HepG2 (cell line): ENCODE measurements around the gene GRIN2D. TPM values are rescaled to one million over a fixed set of nuclear protein-coding genes. Genes with fewer than 3 reads are reported as not detected.

ENCODE experiments used
- DNMT1 ChIP-seq: sonication (generic); formaldehyde crosslinking; IDR thresholded peaks from 2 replicates; pipeline ENCODE4 v1.5.1; 2020; ENCODE audit warnings: mild to moderate bottlenecking, missing genetic modification reagents
- DNMT3B ChIP-seq: conservative IDR thresholded peaks from 2 replicates; pipeline ENCODE4 v1.6.1; 2016; ENCODE audit warnings: missing biosample characterization, control low read depth
- HCFC1 ChIP-seq: fragments of 150-350 bp; IDR thresholded peaks from 2 replicates; pipeline ENCODE4 v1.6.1; 2014; ENCODE audit warnings: low read depth, low read length
- SP1 ChIP-seq, 2 experiments: fragments of 450-650 bp in 1 of 2; sonication (generic) in 1 of 2; formaldehyde crosslinking in 1 of 2; IDR thresholded peaks; 2 replicates each; pipeline versions ENCODE4 v1.4.0 to v1.6.1; 2016 to 2020; ENCODE audit warnings: missing genetic modification reagents in 1 of 2
- ZKSCAN8 ChIP-seq: IDR thresholded peaks from 2 replicates; pipeline ENCODE4 v1.6.1; 2016; ENCODE audit warnings: borderline replicate concordance, missing genetic modification reagents, missing compliant biosample characterization
- ZNF407 ChIP-seq: sonication (generic); formaldehyde crosslinking; IDR thresholded peaks from one replicate; pipeline ENCODE4 v1.5.1; 2020; ENCODE audit warnings: mild to moderate bottlenecking, missing genetic modification reagents; ENCODE audit errors: not compliant biosample characterization
- ZNF775 ChIP-seq: sonication (generic); formaldehyde crosslinking; IDR thresholded peaks from 2 replicates; pipeline ENCODE4 v1.4.0; 2020; ENCODE audit warnings: missing genetic modification reagents, mild to moderate bottlenecking, moderate library complexity, borderline replicate concordance
- polyA plus RNA-seq, 8 experiments: library from polyadenylated mRNA; depleted of rRNA in 3 of 8; stranded (reverse) in 7 of 8; unstranded in 1 of 8; fragments of >200 nt; fragmentation: Illumina TruSeq in 4 of 8; extraction: Trizol in 4 of 8; gene quantifications; 2 replicates each; pipeline versions ENCODE4 v1.2.1 to v1.2.3, GENCODE V29; 2011 to 2016; ENCODE audit warnings: low read depth in 4 of 8, missing spikeins in 1 of 8, mixed read lengths in 1 of 8; ENCODE audit not compliant: insufficient read depth in 1 of 8
- total RNA-seq, 5 experiments: library from RNA; depleted of rRNA; stranded (reverse); fragments of >200 nt; fragmentation: Illumina TruSeq; extraction: Trizol; gene quantifications; 2 replicates each; pipeline ENCODE4 v1.2.3, GENCODE V29; 2016; ENCODE audit warnings: low read depth in 1 of 5
- TF ChIP-seq, protein P1 (sequence below): sonication (generic); formaldehyde crosslinking; IDR thresholded peaks from 2 replicates; pipeline ENCODE4 v1.8.0; 2022; ENCODE audit warnings: missing genetic modification reagents, mild to moderate bottlenecking, borderline replicate concordance
- TF ChIP-seq, protein P2 (sequence below): sonication (generic); formaldehyde crosslinking; IDR thresholded peaks from 2 replicates; pipeline ENCODE4 v1.4.0; 2020; ENCODE audit warnings: missing genetic modification reagents, borderline replicate concordance
- TF ChIP-seq, protein P3 (sequence below): sonication (generic); formaldehyde crosslinking; IDR thresholded peaks from 2 replicates; pipeline ENCODE4 v1.8.1; 2022; ENCODE audit warnings: mild to moderate bottlenecking, missing genetic modification reagents
- TF ChIP-seq, protein P4 (sequence below): fragments of 450-650 bp; IDR thresholded peaks from 2 replicates; pipeline ENCODE4 v1.6.1; 2017

Gene GRIN2D
- total and polyA plus RNA-seq, 2 of the 13 experiments (the other 11 are each of a cell fraction or from before 2014, with no cell fraction given): 0.02 to 0.13 TPM

GRCh38 chr19:48391100-48392005 is 2.1 kb upstream of the GRIN2D start, which contains the start of gene KDELR1 (continued):
- peak; percentile 85 for TF ChIP-seq ZNF407 (CRISPR knock-in tag)
- no peak; the same call in 1 of the 2 replicates for TF ChIP-seq DNMT3B (CRISPR knock-in tag)
- TF ChIP-seq, protein P1, sequence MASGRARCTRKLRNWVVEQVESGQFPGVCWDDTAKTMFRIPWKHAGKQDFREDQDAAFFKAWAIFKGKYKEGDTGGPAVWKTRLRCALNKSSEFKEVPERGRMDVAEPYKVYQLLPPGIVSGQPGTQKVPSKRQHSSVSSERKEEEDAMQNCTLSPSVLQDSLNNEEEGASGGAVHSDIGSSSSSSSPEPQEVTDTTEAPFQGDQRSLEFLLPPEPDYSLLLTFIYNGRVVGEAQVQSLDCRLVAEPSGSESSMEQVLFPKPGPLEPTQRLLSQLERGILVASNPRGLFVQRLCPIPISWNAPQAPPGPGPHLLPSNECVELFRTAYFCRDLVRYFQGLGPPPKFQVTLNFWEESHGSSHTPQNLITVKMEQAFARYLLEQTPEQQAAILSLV (CRISPR knock-in tag): no peak
- no peak for TF ChIP-seq HCFC1
- no peak for TF ChIP-seq ZKSCAN8
- TF ChIP-seq, protein P2, sequence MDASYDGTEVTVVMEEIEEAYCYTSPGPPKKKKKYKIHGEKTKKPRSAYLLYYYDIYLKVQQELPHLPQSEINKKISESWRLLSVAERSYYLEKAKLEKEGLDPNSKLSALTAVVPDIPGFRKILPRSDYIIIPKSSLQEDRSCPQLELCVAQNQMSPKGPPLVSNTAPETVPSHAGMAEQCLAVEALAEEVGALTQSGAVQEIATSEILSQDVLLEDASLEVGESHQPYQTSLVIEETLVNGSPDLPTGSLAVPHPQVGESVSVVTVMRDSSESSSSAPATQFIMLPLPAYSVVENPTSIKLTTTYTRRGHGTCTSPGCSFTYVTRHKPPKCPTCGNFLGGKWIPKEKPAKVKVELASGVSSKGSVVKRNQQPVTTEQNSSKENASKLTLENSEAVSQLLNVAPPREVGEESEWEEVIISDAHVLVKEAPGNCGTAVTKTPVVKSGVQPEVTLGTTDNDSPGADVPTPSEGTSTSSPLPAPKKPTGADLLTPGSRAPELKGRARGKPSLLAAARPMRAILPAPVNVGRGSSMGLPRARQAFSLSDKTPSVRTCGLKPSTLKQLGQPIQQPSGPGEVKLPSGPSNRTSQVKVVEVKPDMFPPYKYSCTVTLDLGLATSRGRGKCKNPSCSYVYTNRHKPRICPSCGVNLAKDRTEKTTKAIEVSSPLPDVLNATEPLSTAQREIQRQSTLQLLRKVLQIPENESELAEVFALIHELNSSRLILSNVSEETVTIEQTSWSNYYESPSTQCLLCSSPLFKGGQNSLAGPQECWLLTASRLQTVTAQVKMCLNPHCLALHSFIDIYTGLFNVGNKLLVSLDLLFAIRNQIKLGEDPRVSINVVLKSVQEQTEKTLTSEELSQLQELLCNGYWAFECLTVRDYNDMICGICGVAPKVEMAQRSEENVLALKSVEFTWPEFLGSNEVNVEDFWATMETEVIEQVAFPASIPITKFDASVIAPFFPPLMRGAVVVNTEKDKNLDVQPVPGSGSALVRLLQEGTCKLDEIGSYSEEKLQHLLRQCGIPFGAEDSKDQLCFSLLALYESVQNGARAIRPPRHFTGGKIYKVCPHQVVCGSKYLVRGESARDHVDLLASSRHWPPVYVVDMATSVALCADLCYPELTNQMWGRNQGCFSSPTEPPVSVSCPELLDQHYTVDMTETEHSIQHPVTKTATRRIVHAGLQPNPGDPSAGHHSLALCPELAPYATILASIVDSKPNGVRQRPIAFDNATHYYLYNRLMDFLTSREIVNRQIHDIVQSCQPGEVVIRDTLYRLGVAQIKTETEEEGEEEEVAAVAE (CRISPR knock-in tag): no peak
- TF ChIP-seq SP1 (IDR thresholded peaks at IDR 0.05): no peak
- TF ChIP-seq SP1 (CRISPR knock-in tag; IDR thresholded peaks at IDR 0.05): peak; percentile 86
- no peak for TF ChIP-seq ZNF775 (CRISPR knock-in tag)
- TF ChIP-seq, protein P3, sequence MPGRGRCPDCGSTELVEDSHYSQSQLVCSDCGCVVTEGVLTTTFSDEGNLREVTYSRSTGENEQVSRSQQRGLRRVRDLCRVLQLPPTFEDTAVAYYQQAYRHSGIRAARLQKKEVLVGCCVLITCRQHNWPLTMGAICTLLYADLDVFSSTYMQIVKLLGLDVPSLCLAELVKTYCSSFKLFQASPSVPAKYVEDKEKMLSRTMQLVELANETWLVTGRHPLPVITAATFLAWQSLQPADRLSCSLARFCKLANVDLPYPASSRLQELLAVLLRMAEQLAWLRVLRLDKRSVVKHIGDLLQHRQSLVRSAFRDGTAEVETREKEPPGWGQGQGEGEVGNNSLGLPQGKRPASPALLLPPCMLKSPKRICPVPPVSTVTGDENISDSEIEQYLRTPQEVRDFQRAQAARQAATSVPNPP: no peak
- TF ChIP-seq, protein P4, sequence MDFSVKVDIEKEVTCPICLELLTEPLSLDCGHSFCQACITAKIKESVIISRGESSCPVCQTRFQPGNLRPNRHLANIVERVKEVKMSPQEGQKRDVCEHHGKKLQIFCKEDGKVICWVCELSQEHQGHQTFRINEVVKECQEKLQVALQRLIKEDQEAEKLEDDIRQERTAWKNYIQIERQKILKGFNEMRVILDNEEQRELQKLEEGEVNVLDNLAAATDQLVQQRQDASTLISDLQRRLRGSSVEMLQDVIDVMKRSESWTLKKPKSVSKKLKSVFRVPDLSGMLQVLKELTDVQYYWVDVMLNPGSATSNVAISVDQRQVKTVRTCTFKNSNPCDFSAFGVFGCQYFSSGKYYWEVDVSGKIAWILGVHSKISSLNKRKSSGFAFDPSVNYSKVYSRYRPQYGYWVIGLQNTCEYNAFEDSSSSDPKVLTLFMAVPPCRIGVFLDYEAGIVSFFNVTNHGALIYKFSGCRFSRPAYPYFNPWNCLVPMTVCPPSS: no peak
- TF ChIP-seq DNMT1 (CRISPR knock-in tag): no peak
